SK-N-SH treated with all-trans-retinoic acid at 6 μM for 48 hours (cell line): ENCODE measurements around the gene IRF1.
A peak's percentile ranks its signal among the peaks of the same experiment; 100 is the strongest.

Source experiments
- ATAC-seq: fragments of 200-7000 bp; cut with Tn5 transposase; 3 replicates; pipeline ENCODE4 v1.9.1; 2020; ENCODE audit warnings: mild to moderate bottlenecking, moderate library complexity
- ARNTL ChIP-seq: fragments of 450-650 bp; formaldehyde crosslinking; IDR thresholded peaks from 2 replicates; pipeline ENCODE4 v1.5.0; 2020; ENCODE audit warnings: low read depth, mild to moderate bottlenecking, moderate library complexity, borderline replicate concordance
- BACH2 ChIP-seq: fragments of 250-450 bp; sonication (Bioruptor Pico); IDR thresholded peaks from 2 replicates; pipeline ENCODE4 v1.9.0; 2021; ENCODE audit warnings: mild to moderate bottlenecking, borderline replicate concordance
- CREB5 ChIP-seq: fragments of 250-450 bp; sonication (Bioruptor Pico); IDR thresholded peaks from 2 replicates; pipeline ENCODE4 v1.5.1; 2020; ENCODE audit warnings: low read depth, mild to moderate bottlenecking, moderate library complexity
- CSDC2 ChIP-seq: fragments of 250-450 bp; sonication (Bioruptor Pico); IDR thresholded peaks from 2 replicates; pipeline ENCODE4 v1.5.0; 2020; ENCODE audit warnings: mild to moderate bottlenecking, moderate library complexity
- GLIS3 ChIP-seq: fragments of 250-450 bp; sonication (Bioruptor Pico); IDR thresholded peaks from 2 replicates; pipeline ENCODE4 v1.5.0; 2020; ENCODE audit warnings: mild to moderate bottlenecking, moderate library complexity
- ISL1 ChIP-seq: fragments of 250-450 bp; sonication (Bioruptor Pico); IDR thresholded peaks from 2 replicates; pipeline ENCODE4 v2.1.2; 2022; ENCODE audit warnings: mild to moderate bottlenecking, moderate library complexity
- PATZ1 ChIP-seq: fragments of 250-450 bp; sonication (Bioruptor Pico); IDR thresholded peaks from 2 replicates; pipeline ENCODE4 v1.8.0; 2020; ENCODE audit warnings: mild to moderate bottlenecking, moderate library complexity, borderline replicate concordance
- POU6F1 ChIP-seq: fragments of 250-450 bp; sonication (Bioruptor Pico); IDR thresholded peaks from 2 replicates; pipeline ENCODE4 v1.8.0; 2021; ENCODE audit warnings: low read depth, mild to moderate bottlenecking, moderate library complexity, borderline replicate concordance
- PPARA ChIP-seq: fragments of 250-450 bp; sonication (Bioruptor Pico); IDR thresholded peaks from 2 replicates; pipeline ENCODE4 v1.5.0; 2020; ENCODE audit warnings: mild to moderate bottlenecking, borderline replicate concordance
- SNAI2 ChIP-seq: fragments of 250-450 bp; sonication (Bioruptor Pico); IDR thresholded peaks from 2 replicates; pipeline ENCODE4 v1.5.0; 2020; ENCODE audit warnings: mild to moderate bottlenecking, moderate library complexity
- TCF4 ChIP-seq: fragments of 250-450 bp; sonication (Bioruptor Pico); IDR thresholded peaks from 2 replicates; pipeline ENCODE4 v1.8.0; 2021; ENCODE audit warnings: mild to moderate bottlenecking, moderate library complexity, borderline replicate concordance
- TOX ChIP-seq: fragments of 250-450 bp; sonication (Bioruptor Pico); IDR thresholded peaks from 2 replicates; pipeline ENCODE4 v1.8.0; 2021; ENCODE audit warnings: mild to moderate bottlenecking, moderate library complexity, borderline replicate concordance
- TSHZ2 ChIP-seq: fragments of 250-450 bp; sonication (Bioruptor Pico); IDR thresholded peaks from 2 replicates; pipeline ENCODE4 v1.5.0; 2020; ENCODE audit warnings: mild to moderate bottlenecking, moderate library complexity
- ZC3H10 ChIP-seq: fragments of 250-450 bp; sonication (Bioruptor Pico); IDR thresholded peaks from 2 replicates; pipeline ENCODE4 v1.5.1; 2021; ENCODE audit warnings: mild to moderate bottlenecking, moderate library complexity
- ZFP3 ChIP-seq: fragments of 250-450 bp; sonication (Bioruptor Pico); IDR thresholded peaks from 2 replicates; pipeline ENCODE4 v1.5.0; 2020; ENCODE audit warnings: mild to moderate bottlenecking, moderate library complexity
- ZFP30 ChIP-seq: fragments of 450-650 bp; formaldehyde crosslinking; IDR thresholded peaks from 2 replicates; pipeline ENCODE4 v1.5.0; 2022; ENCODE audit warnings: mild to moderate bottlenecking, moderate library complexity
- ZNF565 ChIP-seq: fragments of 450-650 bp; formaldehyde crosslinking; conservative IDR thresholded peaks from 2 replicates; pipeline ENCODE4 v1.5.0; 2020; ENCODE audit warnings: low read depth, mild to moderate bottlenecking, moderate library complexity
- ZNF70 ChIP-seq: fragments of 450-650 bp; formaldehyde crosslinking; IDR thresholded peaks from 2 replicates; pipeline ENCODE4 v1.5.0; 2020; ENCODE audit warnings: mild to moderate bottlenecking, moderate library complexity
- ZNF8 ChIP-seq: fragments of 450-650 bp; formaldehyde crosslinking; IDR thresholded peaks from 2 replicates; pipeline ENCODE4 v1.5.0; 2020; ENCODE audit warnings: mild to moderate bottlenecking, moderate library complexity
- TF ChIP-seq, protein P1 (sequence below): fragments of 250-450 bp; sonication (Bioruptor Pico); IDR thresholded peaks from 2 replicates; pipeline ENCODE4 v1.5.1; 2021; ENCODE audit warnings: mild to moderate bottlenecking, moderate library complexity

Gene IRF1

DNA sequence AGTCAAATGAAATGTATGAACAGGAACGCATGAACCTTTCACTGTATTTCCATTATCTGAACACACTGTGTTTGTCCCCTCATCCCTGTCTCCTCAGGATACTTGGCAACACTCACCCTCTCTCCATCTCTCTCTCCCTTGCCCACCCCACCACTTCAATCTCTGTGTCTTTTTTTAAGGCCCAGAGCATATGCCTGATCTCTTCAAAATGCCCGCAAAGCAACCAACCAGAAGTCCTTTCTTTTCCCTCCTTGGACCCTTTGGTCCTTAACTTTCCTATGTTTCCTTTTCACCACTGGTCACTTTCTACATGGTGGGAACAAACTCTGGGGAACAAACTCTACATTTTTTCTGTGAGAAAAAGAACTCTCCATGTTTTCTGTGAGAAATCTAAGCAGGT is 3.2 kb upstream of the IRF1 start:
- TF ChIP-seq SNAI2, result no peak
- ATAC-seq, result no peak

DNA sequence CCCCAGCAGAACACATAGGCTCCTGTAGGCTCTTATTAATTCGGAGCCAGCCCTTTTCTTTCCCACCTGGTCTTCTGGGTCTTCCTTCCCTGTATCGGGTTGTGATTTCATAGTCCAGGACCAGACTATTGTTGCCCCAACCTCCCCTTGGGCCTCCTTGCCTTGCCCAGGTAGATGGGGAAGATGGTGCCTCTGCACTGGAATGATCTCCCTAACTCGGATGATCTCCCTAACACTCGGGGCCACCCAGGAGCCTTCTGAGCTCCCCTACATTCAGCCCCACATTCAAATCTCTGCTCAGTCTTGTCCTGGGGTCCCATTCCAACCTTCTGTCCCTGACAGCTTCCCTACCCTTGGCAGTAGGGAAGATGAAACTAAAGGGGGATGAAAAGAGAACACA is 2.7 kb upstream of the IRF1 start:
- ATAC-seq, result no peak
- TF ChIP-seq TOX (CRISPR knock-in tag) (no peak), ZFP30 (CRISPR knock-in tag) (no peak), ARNTL (no peak), CSDC2 (no peak), ZFP3 (CRISPR knock-in tag) (no peak), ZNF70 (no peak)

DNA sequence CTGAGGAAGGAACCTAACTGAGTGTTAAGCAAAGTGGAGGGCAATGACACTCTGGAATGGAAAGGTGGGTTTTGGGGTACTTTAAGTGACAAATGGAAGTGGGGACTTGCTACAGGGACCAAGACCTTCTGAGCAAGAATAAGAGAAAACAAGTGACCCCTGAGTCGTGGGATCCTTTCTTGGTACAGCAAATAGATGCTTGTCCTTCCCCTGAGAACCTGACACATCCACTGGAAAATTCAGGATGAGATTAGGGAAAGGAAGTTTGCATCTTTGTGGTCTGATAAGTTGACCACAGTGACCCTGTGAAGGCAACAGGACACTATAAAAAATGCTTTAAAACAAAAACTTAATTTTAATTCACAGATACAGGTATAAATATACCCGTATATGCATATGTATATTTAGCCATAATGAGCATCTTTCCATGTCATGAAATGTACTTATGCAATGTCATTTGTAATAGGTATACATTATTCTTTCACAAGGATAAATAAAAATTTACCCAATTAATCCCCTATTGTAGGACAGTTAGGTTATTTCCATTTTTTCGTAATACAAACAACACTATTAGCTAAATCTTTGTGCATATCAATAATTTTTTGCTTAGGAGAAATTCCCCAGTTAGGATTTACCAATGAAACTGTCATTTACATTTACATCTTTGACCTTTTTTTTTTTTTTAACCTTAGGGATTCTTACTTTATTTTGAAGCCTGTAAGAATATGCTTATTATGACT is 2.0 kb upstream of the IRF1 start:
- TF ChIP-seq POU6F1 (CRISPR knock-in tag) (no peak), BACH2 (no peak), TOX (CRISPR knock-in tag) (no peak), PPARA (CRISPR knock-in tag) (no peak), CSDC2 (no peak), ZNF8 (no peak), ZNF565 (CRISPR knock-in tag) (no peak), ISL1 (CRISPR knock-in tag) (no peak)
- no peak for ATAC-seq

DNA sequence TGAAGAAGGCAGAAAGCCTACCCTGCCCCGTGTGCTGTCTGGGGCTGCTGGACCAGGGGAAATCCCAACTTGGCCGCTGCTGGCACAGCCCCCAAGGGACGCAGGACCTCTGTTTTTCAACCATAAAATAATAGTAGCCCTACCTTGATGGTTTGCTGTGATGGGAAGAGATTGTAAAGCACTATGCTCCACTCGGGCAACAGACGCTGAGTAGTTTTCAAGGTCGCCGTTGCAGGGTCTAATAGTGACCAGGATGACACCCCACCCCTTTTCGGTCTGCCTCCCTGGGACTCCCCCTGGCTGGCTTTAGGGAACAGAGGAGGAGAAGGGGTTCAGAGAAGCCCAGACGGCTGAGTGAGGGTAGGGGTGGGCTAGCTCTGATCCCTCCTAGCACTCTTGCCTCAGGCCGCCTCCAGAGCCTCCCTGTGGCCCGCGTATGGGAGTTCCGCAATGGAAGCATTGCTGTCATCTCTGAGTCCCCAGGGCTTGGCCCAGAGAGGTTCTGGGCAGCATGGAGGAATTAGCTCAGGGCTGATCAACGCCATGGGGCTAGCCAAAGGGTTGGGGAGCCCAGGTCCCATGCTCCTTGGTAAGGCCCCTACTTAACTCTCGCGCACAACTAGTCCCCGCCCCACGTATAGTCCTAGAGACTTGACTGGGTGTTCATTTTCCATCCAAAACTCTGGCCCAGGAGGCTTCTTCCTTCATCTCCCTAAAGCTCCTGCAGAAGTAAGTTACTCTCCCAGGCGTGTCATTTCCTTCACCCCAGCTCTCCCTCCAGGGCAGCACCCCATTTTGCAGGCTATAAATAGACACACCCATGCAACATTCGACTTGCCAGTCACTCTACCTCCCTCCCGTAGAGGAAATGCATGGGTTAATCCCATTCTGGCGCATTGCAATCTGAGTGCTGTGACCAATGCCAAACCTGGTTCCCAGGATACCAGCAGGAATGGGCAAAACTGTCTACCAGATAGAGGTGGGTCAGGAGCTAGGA is 1.1 kb upstream of the IRF1 start:
- TF ChIP-seq TSHZ2 (no peak), TCF4 (CRISPR knock-in tag) (no peak), ZFP3 (CRISPR knock-in tag) (no peak), ZC3H10 (CRISPR knock-in tag) (no peak)
- ATAC-seq, result peak; percentile 0; the same call in 2 of the 3 replicates

DNA sequence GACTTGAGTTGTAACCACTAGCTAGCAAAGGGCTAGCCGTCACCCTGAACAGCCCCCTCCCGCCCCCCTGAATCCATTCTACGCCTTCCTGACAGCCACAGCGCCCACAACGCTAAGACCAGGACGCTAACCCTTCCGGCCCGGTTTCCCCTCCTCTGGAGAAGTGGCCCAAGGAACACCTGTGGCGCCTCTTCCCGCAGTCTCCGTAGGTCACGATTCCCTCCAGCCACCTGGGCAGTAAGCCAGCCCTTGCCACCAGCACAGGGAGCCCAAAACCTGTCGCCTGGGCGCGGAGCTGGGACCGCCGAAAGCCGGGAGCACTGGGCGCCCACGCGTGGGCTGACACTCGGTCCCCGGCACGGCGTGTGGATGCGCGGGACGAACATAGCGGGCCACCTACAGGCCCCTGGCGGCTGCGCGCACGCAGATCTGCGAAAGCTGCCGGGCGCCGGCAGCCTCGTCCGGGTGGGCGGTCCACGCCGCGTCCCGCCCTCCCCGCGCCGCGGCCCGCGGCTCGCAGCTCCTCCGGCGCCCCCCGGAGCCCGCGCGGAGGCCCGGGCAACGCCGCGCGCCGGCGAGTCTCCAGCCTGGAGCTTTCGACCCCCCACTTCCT is 596 bp downstream of the IRF1 start:
- TF ChIP-seq, protein P1, sequence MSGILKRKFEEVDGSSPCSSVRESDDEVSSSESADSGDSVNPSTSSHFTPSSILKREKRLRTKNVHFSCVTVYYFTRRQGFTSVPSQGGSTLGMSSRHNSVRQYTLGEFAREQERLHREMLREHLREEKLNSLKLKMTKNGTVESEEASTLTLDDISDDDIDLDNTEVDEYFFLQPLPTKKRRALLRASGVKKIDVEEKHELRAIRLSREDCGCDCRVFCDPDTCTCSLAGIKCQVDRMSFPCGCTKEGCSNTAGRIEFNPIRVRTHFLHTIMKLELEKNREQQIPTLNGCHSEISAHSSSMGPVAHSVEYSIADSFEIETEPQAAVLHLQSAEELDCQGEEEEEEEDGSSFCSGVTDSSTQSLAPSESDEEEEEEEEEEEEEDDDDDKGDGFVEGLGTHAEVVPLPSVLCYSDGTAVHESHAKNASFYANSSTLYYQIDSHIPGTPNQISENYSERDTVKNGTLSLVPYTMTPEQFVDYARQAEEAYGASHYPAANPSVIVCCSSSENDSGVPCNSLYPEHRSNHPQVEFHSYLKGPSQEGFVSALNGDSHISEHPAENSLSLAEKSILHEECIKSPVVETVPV (CRISPR knock-in tag), result no peak
- TF ChIP-seq ZNF70 (no peak), PATZ1 (CRISPR knock-in tag) (no peak), ZNF565 (CRISPR knock-in tag) (no peak), ZFP3 (CRISPR knock-in tag) (no peak), CREB5 (CRISPR knock-in tag) (no peak), ZC3H10 (CRISPR knock-in tag) (no peak), GLIS3 (CRISPR knock-in tag) (no peak), POU6F1 (CRISPR knock-in tag) (no peak), TCF4 (CRISPR knock-in tag) (no peak)

More for the DNA sequence above, 596 bp downstream of the IRF1 start:
- peak; percentile 39 for ATAC-seq
